ENCODE measurements around the gene PCMTD2. TPM values are rescaled to one million over a fixed set of nuclear protein-coding genes. Genes with fewer than 3 reads are reported as not detected.

Gene PCMTD2
- total RNA-seq, 1 donor from 2014 or later: 104 TPM

GRCh38 chr20:64253443-64253842 is 2.1 kb upstream of the PCMTD2 start:
- H3K36me3 Mint-ChIP-seq (ENCODE audit: low read depth, unreplicated experiment): peaks cover 5% of the 10 kb centered on the region
- H3K9me3 Mint-ChIP-seq (ENCODE audit: unreplicated experiment): no peaks in the 10 kb centered on the region
- TF ChIP-seq, protein P1, sequence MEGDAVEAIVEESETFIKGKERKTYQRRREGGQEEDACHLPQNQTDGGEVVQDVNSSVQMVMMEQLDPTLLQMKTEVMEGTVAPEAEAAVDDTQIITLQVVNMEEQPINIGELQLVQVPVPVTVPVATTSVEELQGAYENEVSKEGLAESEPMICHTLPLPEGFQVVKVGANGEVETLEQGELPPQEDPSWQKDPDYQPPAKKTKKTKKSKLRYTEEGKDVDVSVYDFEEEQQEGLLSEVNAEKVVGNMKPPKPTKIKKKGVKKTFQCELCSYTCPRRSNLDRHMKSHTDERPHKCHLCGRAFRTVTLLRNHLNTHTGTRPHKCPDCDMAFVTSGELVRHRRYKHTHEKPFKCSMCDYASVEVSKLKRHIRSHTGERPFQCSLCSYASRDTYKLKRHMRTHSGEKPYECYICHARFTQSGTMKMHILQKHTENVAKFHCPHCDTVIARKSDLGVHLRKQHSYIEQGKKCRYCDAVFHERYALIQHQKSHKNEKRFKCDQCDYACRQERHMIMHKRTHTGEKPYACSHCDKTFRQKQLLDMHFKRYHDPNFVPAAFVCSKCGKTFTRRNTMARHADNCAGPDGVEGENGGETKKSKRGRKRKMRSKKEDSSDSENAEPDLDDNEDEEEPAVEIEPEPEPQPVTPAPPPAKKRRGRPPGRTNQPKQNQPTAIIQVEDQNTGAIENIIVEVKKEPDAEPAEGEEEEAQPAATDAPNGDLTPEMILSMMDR (IDR thresholded peaks at IDR 0.05; ENCODE audit: unreplicated experiment): no peak
- H3K4me1 Mint-ChIP-seq (ENCODE audit: unreplicated experiment): peaks cover 24% of the 10 kb centered on the region
- peaks cover 6% of the 10 kb centered on the region for H3K27me3 Mint-ChIP-seq (ENCODE audit: unreplicated experiment)
- no peak for DNase-seq (ENCODE audit: low spot score)
- H3K27ac Mint-ChIP-seq (ENCODE audit: unreplicated experiment): no peak overlapping the region
- no peak overlapping the region for H3K4me3 Mint-ChIP-seq (ENCODE audit: unreplicated experiment)

GRCh38 chr20:64254156-64254555 is 1.4 kb upstream of the PCMTD2 start:
- Mint-ChIP-seq H3K4me1 (ENCODE audit: unreplicated experiment) (peaks cover 31% of the 10 kb centered on the region), H3K36me3 (ENCODE audit: low read depth, unreplicated experiment) (peaks cover 5% of the 10 kb centered on the region), H3K27ac (ENCODE audit: unreplicated experiment) (peak overlapping the region; percentile 19), H3K9me3 (ENCODE audit: unreplicated experiment) (no peaks in the 10 kb centered on the region), H3K27me3 (ENCODE audit: unreplicated experiment) (peaks cover 6% of the 10 kb centered on the region), H3K4me3 (ENCODE audit: unreplicated experiment) (peak overlapping the region; percentile 85)
- TF ChIP-seq, protein P1 (IDR thresholded peaks at IDR 0.05; ENCODE audit: unreplicated experiment): no peak
- DNase-seq (ENCODE audit: low spot score): no peak

DNA sequence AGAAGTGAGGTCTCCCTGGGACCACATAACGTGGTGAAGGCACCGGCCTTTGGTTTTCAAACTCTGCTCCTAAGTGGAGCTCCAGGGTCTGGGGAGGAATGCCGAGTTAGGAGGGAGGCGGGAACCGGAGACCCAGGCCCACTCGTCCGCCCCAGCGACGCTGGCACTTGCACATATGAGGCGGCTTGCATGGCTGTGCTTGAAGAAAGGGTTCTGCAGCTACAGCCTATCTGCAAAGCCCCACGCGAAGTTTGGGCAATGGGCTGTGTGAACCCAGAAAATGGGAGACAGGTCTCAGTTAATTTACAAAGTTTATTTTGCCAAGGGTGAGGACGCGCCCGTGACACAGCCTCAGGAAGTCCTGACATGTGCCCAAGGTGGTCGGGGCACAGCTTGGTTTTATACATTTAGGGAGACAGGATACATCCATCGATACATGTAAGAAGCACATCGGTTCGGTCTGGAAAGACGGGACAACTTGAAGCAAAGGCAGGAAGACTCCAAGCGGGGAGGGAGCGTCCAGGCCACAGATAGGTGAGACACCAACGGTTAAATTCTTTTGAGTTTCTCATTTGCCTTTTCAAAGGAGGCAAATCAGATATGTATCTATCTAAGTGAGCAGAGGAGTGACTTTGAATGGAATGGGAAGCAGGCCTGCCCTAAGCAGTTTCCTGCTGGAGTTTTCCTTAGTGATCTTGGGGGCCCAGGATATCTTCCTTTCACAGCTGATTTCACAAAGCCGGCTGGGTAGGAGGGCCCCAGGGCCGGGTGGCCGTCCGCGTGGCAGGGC is 782 bp upstream of the PCMTD2 start:
- Mint-ChIP-seq H3K27ac (ENCODE audit: unreplicated experiment) (peak overlapping the region; percentile 85), H3K9me3 (ENCODE audit: unreplicated experiment) (no peaks in the 10 kb centered on the region), H3K27me3 (ENCODE audit: unreplicated experiment) (peaks cover 6% of the 10 kb centered on the region), H3K4me3 (ENCODE audit: unreplicated experiment) (peak overlapping the region; percentile 85), H3K4me1 (ENCODE audit: unreplicated experiment) (peaks cover 33% of the 10 kb centered on the region), H3K36me3 (ENCODE audit: low read depth, unreplicated experiment) (peaks cover 5% of the 10 kb centered on the region)
- no peak for DNase-seq (ENCODE audit: low spot score)
- TF ChIP-seq, protein P1 (IDR thresholded peaks at IDR 0.05; ENCODE audit: unreplicated experiment): no peak

DNA sequence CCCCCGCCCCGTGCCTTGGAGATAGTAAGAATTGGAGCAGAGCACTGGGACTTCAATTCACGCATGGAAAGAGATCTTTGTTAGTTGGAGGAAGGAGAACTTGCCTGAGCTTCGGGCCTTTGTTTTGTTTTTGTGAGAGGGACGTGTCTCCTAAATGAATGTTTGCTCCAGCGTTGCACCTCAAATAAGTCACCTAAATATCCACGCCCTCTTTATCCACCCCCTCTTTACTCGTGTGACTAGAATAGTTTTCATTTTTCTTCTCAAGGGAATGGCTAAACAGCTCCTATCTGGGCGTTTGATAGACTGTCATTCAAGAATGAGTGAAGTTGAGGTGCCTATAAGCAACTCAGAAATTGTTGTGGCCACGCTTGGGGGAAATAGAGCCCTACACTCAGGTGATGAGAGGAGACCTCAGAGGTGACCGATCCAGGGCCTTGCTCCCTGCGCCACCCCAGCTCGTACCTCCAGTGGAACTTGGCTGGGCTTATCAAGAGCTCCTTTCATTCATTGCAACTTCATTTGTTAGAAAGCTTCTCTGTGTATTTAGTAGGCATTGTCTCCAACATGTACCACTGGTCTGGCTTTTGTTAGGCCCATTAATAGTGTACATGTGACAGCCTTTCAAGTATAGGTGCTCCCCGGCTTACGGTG is 861 bp downstream of the PCMTD2 start:
- H3K4me3 Mint-ChIP-seq (ENCODE audit: unreplicated experiment): peak overlapping the region; percentile 93

More for the DNA sequence above, 861 bp downstream of the PCMTD2 start:
- Mint-ChIP-seq H3K36me3 (ENCODE audit: low read depth, unreplicated experiment) (peaks cover 5% of the 10 kb centered on the region), H3K9me3 (ENCODE audit: unreplicated experiment) (no peaks in the 10 kb centered on the region), H3K4me1 (ENCODE audit: unreplicated experiment) (peaks cover 49% of the 10 kb centered on the region), H3K27me3 (ENCODE audit: unreplicated experiment) (peaks cover 6% of the 10 kb centered on the region), H3K27ac (ENCODE audit: unreplicated experiment) (peak overlapping the region; percentile 83)
- no peak for DNase-seq (ENCODE audit: low spot score)
- TF ChIP-seq, protein P1 (IDR thresholded peaks at IDR 0.05; ENCODE audit: unreplicated experiment): no peak
